B cell (primary cell): ENCODE measurements around the gene AGTR2. TPM values are rescaled to one million over a fixed set of nuclear protein-coding genes. Genes with fewer than 3 reads are reported as not detected.
"Not testable (repeated sequence)": the region's sequence is repeated elsewhere in the genome, so short reads cannot be mapped to it uniquely, and the experiment has no call there.

Experiments
- ATAC-seq: fragments of 200-7000 bp; cut with Tn5 transposase; one replicate; pipeline ENCODE4 v1.10.0; 2021; ENCODE audit warnings: low read depth, mild to moderate bottlenecking, moderate number of reproducible peaks, moderate library complexity
- CTCF ChIA-PET: fragments of 350-600 bp; sonication (Branson Sonifier 250); formaldehyde crosslinking; loops from one replicate; lab custom pipeline; 2021; ENCODE audit warnings: antibody characterized with exemption, inconsistent platforms; lab: Charles Lee
- POLR2A ChIA-PET: fragments of 350-600 bp; sonication (Branson Sonifier 250); formaldehyde crosslinking; loops from one replicate; lab custom pipeline; 2021; ENCODE audit warnings: antibody characterized with exemption; lab: Charles Lee
- DNase-seq: peaks from one replicate; pipeline ENCODE4 v3.0.0; 2013
- H2AFZ ChIP-seq: 2 replicates; pipeline ENCODE4 v1.6.1; 2012; ENCODE audit warnings: mild to moderate bottlenecking, low read depth, low read length; ENCODE audit not compliant: insufficient read depth, poor library complexity, severe bottlenecking
- H3K27ac ChIP-seq, 2 donors: 1 replicate in 1 of 2; 2 replicates in 1 of 2; pipeline ENCODE4 v1.5.1; 2012 to 2013; ENCODE audit warnings: low read length in 2 of 2, mild to moderate bottlenecking in 2 of 2, moderate library complexity in 1 of 2
- H3K27me3 ChIP-seq, 4 experiments: fragments of 200-600 bp in 1 of 4; sonication (generic) in 1 of 4; replicated peaks in 1 of 4; 1 replicate in 2 of 4; 2 replicates in 2 of 4; pipeline versions ENCODE4 v1.6.1 to v1.7.0; 2013 to 2016; ENCODE audit warnings: low read length in 3 of 4, mild to moderate bottlenecking in 2 of 4, mixed read lengths in 1 of 4, moderate library complexity in 1 of 4; ENCODE audit not compliant: insufficient read depth in 4 of 4, control insufficient read depth in 3 of 4; ENCODE audit errors: control extremely low read depth in 1 of 4
- H3K36me3 ChIP-seq, 2 experiments: replicated peaks in 1 of 2; 1 replicate in 1 of 2; 2 replicates in 1 of 2; pipeline versions ENCODE4 v1.6.1 to v1.7.1; 2013; ENCODE audit warnings: low read length in 1 of 2; ENCODE audit not compliant: insufficient read depth in 2 of 2, control insufficient read depth in 1 of 2; ENCODE audit errors: control extremely low read depth in 1 of 2, extremely low read depth in 1 of 2
- H3K4me1 ChIP-seq, 2 donors: fragments of 200-600 bp in 1 of 2; sonication (generic) in 1 of 2; 1 replicate in 1 of 2; 2 replicates in 1 of 2; pipeline versions ENCODE4 v1.5.1 to v1.6.1; 2013 to 2017; ENCODE audit warnings: low read length in 2 of 2; ENCODE audit not compliant: control insufficient read depth in 2 of 2, insufficient read depth in 2 of 2
- H3K4me2 ChIP-seq: replicated peaks from 2 replicates; pipeline ENCODE3; 2012; ENCODE audit warnings: mild to moderate bottlenecking, low read depth, low read length; ENCODE audit not compliant: poor library complexity, severe bottlenecking
- H3K4me3 ChIP-seq, 5 experiments: fragments of 200-600 bp in 1 of 5; sonication (generic) in 1 of 5; 1 replicate in 3 of 5; 2 replicates in 2 of 5; pipeline versions ENCODE4 v1.5.1 to v1.7.0; 2011 to 2016; ENCODE audit warnings: low read length in 4 of 5, mild to moderate bottlenecking in 4 of 5, low read depth in 2 of 5, control low read depth in 1 of 5, moderate library complexity in 1 of 5; ENCODE audit not compliant: insufficient read depth in 1 of 5; ENCODE audit errors: control extremely low read depth in 1 of 5, extremely low read depth in 1 of 5
- H3K79me2 ChIP-seq: fragments of 200-600 bp; sonication (generic); one replicate; pipeline ENCODE4 v1.6.0; 2016; ENCODE audit warnings: low read length; ENCODE audit not compliant: control insufficient read depth, insufficient read depth
- H3K9ac ChIP-seq: fragments of 200-600 bp; sonication (generic); 2 replicates; pipeline ENCODE4 v1.6.1; 2017; ENCODE audit warnings: mild to moderate bottlenecking, low read length, moderate library complexity
- H3K9me3 ChIP-seq, 3 donors: one replicate each; pipeline versions ENCODE4 v1.6.1 to v1.7.1; 2013; ENCODE audit warnings: low read length in 2 of 3; ENCODE audit not compliant: control insufficient read depth in 2 of 3, insufficient read depth in 1 of 3; ENCODE audit errors: control extremely low read depth in 1 of 3
- H4K20me1 ChIP-seq: 2 replicates; pipeline ENCODE4 v1.6.0; 2012; ENCODE audit warnings: mild to moderate bottlenecking, low read length; ENCODE audit not compliant: insufficient read depth, control insufficient read depth, poor library complexity, severe bottlenecking
- H3K27ac Mint-ChIP-seq: one replicate; pipeline ENCODE4 v1.8.0; 2021; ENCODE audit warnings: mixed read lengths
- H3K27me3 Mint-ChIP-seq: one replicate; pipeline ENCODE4 v1.8.0; 2021; ENCODE audit warnings: mixed read lengths
- H3K4me1 Mint-ChIP-seq: one replicate; pipeline ENCODE4 v1.8.0; 2021; ENCODE audit warnings: mixed read lengths
- H3K4me3 Mint-ChIP-seq: one replicate; pipeline ENCODE4 v1.8.0; 2021; ENCODE audit warnings: mixed read lengths
- H3K9me3 Mint-ChIP-seq: one replicate; pipeline ENCODE4 v1.8.0; 2022; ENCODE audit warnings: mixed read lengths; ENCODE audit not compliant: insufficient read depth
- CTCF ChIP-seq: fragments of 200-600 bp; IDR thresholded peaks from one replicate; pipeline ENCODE4 v1.8.0; 2022; ENCODE audit warnings: antibody characterized with exemption, mild to moderate bottlenecking
- EZH2 ChIP-seq: IDR thresholded peaks from 2 replicates; pipeline ENCODE4 v1.6.1; 2012; ENCODE audit warnings: borderline replicate concordance, low read depth, mild to moderate bottlenecking, moderate library complexity, low read length; ENCODE audit not compliant: insufficient read depth, poor library complexity, severe bottlenecking
- WGBS: methylation state at CpG from one replicate; pipeline ENCODE4 v1.1.5; 2013; ENCODE audit warnings: missing lambda C conversion rate; ENCODE audit not compliant: insufficient coverage; 5-methylcytosine and 5-hydroxymethylcytosine counted together
- intact Hi-C: fragments of 100-400 bp; cut with micrococcal nuclease; formaldehyde crosslinking; loops from one replicate; pipeline ENCODE4 v1.10.0; 2022
- polyA minus RNA-seq: library from RNA; depleted of rRNA, polyadenylated mRNA; stranded (reverse); fragments of >200 nt; gene quantifications from 2 replicates; pipeline ENCODE4 v1.2.3, GENCODE V29; 2012
- polyA plus RNA-seq: library from polyadenylated mRNA; depleted of rRNA; stranded (reverse); fragments of >200 nt; gene quantifications from 2 replicates; pipeline ENCODE4 v1.2.3, GENCODE V29; 2012
- total RNA-seq, 2 donors: library from RNA; stranded (reverse); fragments of 120-200 nt in 1 of 2; gene quantifications; 1 replicate in 1 of 2; 2 replicates in 1 of 2; pipeline versions ENCODE4 v1.2.3 to v1.2.4, GENCODE V29; 2013 to 2022

Gene AGTR2
- not detected in 2 replicates for total RNA-seq
- total RNA-seq (2013): 0.89 TPM
- not detected in 2 replicates for polyA plus RNA-seq
- not detected in 2 replicates for polyA minus RNA-seq

DNA sequence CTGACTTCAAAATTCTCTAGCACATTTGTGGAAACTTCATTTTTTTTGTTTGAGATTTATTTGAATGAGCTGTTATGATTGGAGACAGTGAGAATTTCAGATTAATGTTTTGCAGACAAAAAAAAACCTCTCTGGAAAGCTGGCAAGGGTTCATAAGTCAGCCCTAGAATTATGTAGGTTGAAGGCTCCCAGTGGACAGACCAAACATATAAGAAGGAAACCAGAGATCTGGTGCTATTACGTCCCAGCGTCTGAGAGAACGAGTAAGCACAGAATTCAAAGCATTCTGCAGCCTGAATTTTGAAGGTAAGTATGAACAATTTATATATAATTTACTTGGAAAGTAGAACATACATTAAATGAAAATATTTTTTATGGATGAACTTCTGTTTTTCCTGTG, at the start of gene AGTR2:
TSS of gene AGTR2 (plus strand) at position 234 of the 400 bp plus-strand sequence. CDS start 1,537 bp downstream, outside the sequence.
- no peak within 1 kb of the TSS for H3K9ac ChIP-seq
- DNase-seq (no peak), ATAC-seq (no peak)
- no peak within 1 kb of the TSS for H3K27ac ChIP-seq
- no peak within 1 kb of the TSS for H3K4me2 ChIP-seq
- no peaks in the 10 kb centered on the region for H3K9me3 Mint-ChIP-seq
- no peak within 1 kb of the TSS for H3K27ac Mint-ChIP-seq
- no peak within 1 kb of the TSS for H3K4me3 Mint-ChIP-seq
- H3K79me2 ChIP-seq: no peaks in the 10 kb centered on the region
- TF ChIP-seq EZH2 (no peak), CTCF (no peak)
- H3K4me1 ChIP-seq: no peaks in the 10 kb centered on the region
- no CpG with 5 or more reads among the region's 3 CpGs for WGBS
- no peaks in the 10 kb centered on the region for H3K9me3 ChIP-seq
- H3K4me3 ChIP-seq: no peak within 1 kb of the TSS
- ChIA-PET CTCF (no interaction called here), POLR2A (no interaction called here)
- no peaks in the 10 kb centered on the region for H4K20me1 ChIP-seq
- no peaks in the 10 kb centered on the region for H3K27me3 ChIP-seq
- intact Hi-C loops: no loop called here
- H3K4me1 Mint-ChIP-seq: no peaks in the 10 kb centered on the region
- H3K36me3 ChIP-seq: no peaks in the 10 kb centered on the region
- no peaks in the 10 kb centered on the region for H3K27me3 Mint-ChIP-seq
- H2AFZ ChIP-seq: no peak within 1 kb of the TSS

DNA sequence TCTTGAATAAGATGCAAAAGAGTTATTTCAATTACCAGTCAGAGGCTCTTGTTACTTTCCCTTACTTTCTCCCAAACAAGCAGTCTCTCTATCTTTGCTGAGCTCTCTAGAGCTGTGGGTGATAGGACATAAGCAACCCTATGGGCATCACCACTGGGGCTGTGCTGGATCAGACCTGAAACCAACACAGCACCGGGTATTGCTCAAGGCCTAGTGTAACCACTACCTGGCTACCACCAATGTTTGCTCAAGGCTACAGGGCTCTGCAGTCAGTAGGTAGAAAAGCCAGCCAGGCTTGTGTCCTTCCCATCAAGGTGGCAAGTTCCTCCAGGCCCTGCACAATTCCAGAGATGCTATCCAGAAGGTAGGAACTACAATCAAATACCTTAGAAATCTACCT, 35.3 kb upstream of the AGTR2 start:
- Mint-ChIP-seq H3K4me3 (no peak overlapping the region), H3K27me3 (no peaks in the 10 kb centered on the region), H3K9me3 (no peaks in the 10 kb centered on the region), H3K27ac (no peak overlapping the region), H3K4me1 (no peaks in the 10 kb centered on the region)
- H4K20me1 ChIP-seq: no peaks in the 10 kb centered on the region
- ATAC-seq (no peak), DNase-seq (no peak)
- no peak overlapping the region for H3K4me2 ChIP-seq
- intact Hi-C loops: no loop called here
- H3K27me3 ChIP-seq: no peaks in the 10 kb centered on the region
- TF ChIP-seq EZH2: no peak
- no peak for TF ChIP-seq CTCF
- H3K36me3 ChIP-seq: no peaks in the 10 kb centered on the region
- no peaks in the 10 kb centered on the region for H3K9me3 ChIP-seq
- H3K27ac ChIP-seq: no peak overlapping the region
- H3K79me2 ChIP-seq: no peaks in the 10 kb centered on the region
- WGBS: no CpG with 5 or more reads among the region's 1 CpG
- no peaks in the 10 kb centered on the region for H3K4me1 ChIP-seq
- no peak overlapping the region for H3K9ac ChIP-seq
- H3K4me3 ChIP-seq: no peak overlapping the region
- H2AFZ ChIP-seq: no peak overlapping the region
- ChIA-PET POLR2A (no interaction called here), CTCF (no interaction called here)

DNA sequence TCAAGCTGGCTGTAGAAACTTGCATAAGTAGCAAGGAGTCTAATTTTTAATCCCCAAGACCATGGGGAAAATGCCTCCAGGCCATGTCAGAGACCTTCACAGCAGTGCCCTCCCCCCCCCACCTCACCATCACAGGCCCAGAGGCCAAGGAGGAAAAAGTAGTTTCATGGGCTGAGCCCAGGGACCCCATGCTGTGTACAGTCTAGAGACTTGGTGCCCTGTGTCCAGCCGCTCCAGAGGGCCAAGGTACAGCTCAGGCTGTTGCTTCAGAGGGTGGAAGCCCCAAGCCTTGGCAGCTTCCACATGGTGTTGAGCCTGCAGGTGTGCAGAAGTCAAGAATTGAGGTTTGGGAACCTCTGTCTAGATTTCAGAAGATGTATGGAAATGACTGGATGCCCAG, 29.3 kb upstream of the AGTR2 start:
- H3K4me3 ChIP-seq, H3K4me1 Mint-ChIP-seq, H4K20me1 ChIP-seq, H3K27me3 Mint-ChIP-seq, CTCF ChIA-PET, ATAC-seq, DNase-seq, H3K4me3 Mint-ChIP-seq, H3K9me3 Mint-ChIP-seq, H3K4me1 ChIP-seq, POLR2A ChIA-PET, H2AFZ ChIP-seq, H3K4me2 ChIP-seq, H3K36me3 ChIP-seq, intact Hi-C loops, H3K79me2 ChIP-seq, H3K9me3 ChIP-seq, H3K27me3 ChIP-seq, H3K27ac Mint-ChIP-seq, H3K27ac ChIP-seq, H3K9ac ChIP-seq: not testable (repeated sequence)
- 86% methylated on average over 1 of the region's 1 CpG for WGBS
